PC-3 (cell line): ENCODE measurements around the gene RERE.

Source experiments
- CTCF ChIP-seq: fragments of 300-600 bp; sonication (generic); conservative IDR thresholded peaks from 2 replicates; pipeline ENCODE4 v1.5.1; 2017; ENCODE audit warnings: antibody characterized with exemption, low read depth, mild to moderate bottlenecking, low read length
- EZH2 ChIP-seq: fragments of 300-600 bp; sonication (generic); IDR thresholded peaks from one replicate; pipeline ENCODE4 v1.6.1; 2017; ENCODE audit warnings: antibody characterized with exemption, mild to moderate bottlenecking, low read length; ENCODE audit not compliant: unreplicated experiment
- EZH2phosphoT487 ChIP-seq: fragments of 300-600 bp; sonication (generic); IDR thresholded peaks from 2 replicates; pipeline ENCODE4 v1.6.1; 2018; ENCODE audit warnings: mild to moderate bottlenecking, antibody characterized with exemption, low read length, borderline replicate concordance

GRCh38 chr1:8486047-8486446 lies 331.4 kb downstream of the RERE start:
- TF ChIP-seq EZH2 = no peak
- no peak for TF ChIP-seq CTCF
- TF ChIP-seq EZH2phosphoT487 = no peak
